GM12878 (cell line): ENCODE data around the gene ADPRS. TPM values are rescaled to one million over a fixed set of nuclear protein-coding genes. Genes with fewer than 3 reads are reported as not detected.

Experiments used
- ATAC-seq: fragments of 200-7000 bp; cut with Tn5 transposase; 3 replicates; pipeline ENCODE4 v1.9.1; 2020; ENCODE audit warnings: mild to moderate bottlenecking, moderate library complexity
- BruUV-seq: library from RNA; stranded (reverse); fragments of 400-500 nt; replicated peaks from 2 replicates; lab custom pipeline; 2021; lab: Mats Ljungman, UMichigan
- CTCF ChIA-PET: fragments of 300-600 bp; sonication (Branson Sonifier 250); formaldehyde crosslinking; extraction: SDS; loops from one replicate; lab custom pipeline; 2021; ENCODE audit warnings: inconsistent platforms; lab: Yijun Ruan, JAX
- POLR2A ChIA-PET: fragments of 350-600 bp; formaldehyde crosslinking; extraction: SDS; loops from one replicate; lab custom pipeline; 2021; ENCODE audit warnings: inconsistent platforms; lab: Charles Lee
- RAD21 ChIA-PET: fragments of 300-600 bp; sonication (Branson Sonifier 250); formaldehyde crosslinking; loops from one replicate; lab custom pipeline; 2023; ENCODE audit warnings: antibody characterized with exemption; ENCODE audit not compliant: unreplicated experiment; lab: Charles Lee
- SMC1A ChIA-PET: fragments of 300-600 bp; sonication (Branson Sonifier 250); formaldehyde crosslinking; loops from one replicate; lab custom pipeline; 2023; ENCODE audit not compliant: unreplicated experiment, uncharacterized antibody; lab: Charles Lee
- DNase-seq: peaks from one replicate; pipeline ENCODE4 v3.0.0-alpha.2; 2011; ENCODE audit warnings: low read depth, low spot score
- FAIRE-seq: peaks from 3 replicates; lab custom pipeline; 2011; peaks lifted over from hg19 to GRCh38; lab: Jason Lieb, UNC
- H2AFZ ChIP-seq: 2 replicates; pipeline ENCODE4 v1.6.0; 2011; ENCODE audit warnings: low read depth, low read length, control low read depth; ENCODE audit not compliant: control insufficient read depth
- H3K27ac ChIP-seq: 2 replicates; pipeline ENCODE4 v1.5.1; 2011; ENCODE audit warnings: control low read depth; ENCODE audit not compliant: control insufficient read depth, insufficient read depth
- H3K27me3 ChIP-seq, 2 experiments: replicated peaks in 1 of 2; 2 replicates each; pipeline versions ENCODE4 v1.6.0 to v1.6.1; 2011; ENCODE audit warnings: low read length in 1 of 2; ENCODE audit not compliant: control insufficient read depth in 2 of 2, insufficient read depth in 2 of 2
- H3K36me3 ChIP-seq, 2 experiments: 2 replicates each; pipeline ENCODE4 v1.5.1; 2011; ENCODE audit warnings: low read length in 1 of 2; ENCODE audit not compliant: control insufficient read depth in 2 of 2, insufficient read depth in 2 of 2
- H3K4me1 ChIP-seq: 2 replicates; pipeline ENCODE4 v1.6.1; 2011; ENCODE audit warnings: mild to moderate bottlenecking, low read length, moderate library complexity, mixed read lengths; ENCODE audit not compliant: control insufficient read depth, insufficient read depth
- H3K4me2 ChIP-seq: 2 replicates; pipeline ENCODE4 v1.6.0; 2011; ENCODE audit warnings: control low read depth; ENCODE audit not compliant: control insufficient read depth, insufficient read depth
- H3K4me3 ChIP-seq: fragments of 200-600 bp; sonication (generic); 2 replicates; pipeline ENCODE4 v1.5.1; 2016
- H3K79me2 ChIP-seq: 2 replicates; pipeline ENCODE4 v1.6.0; 2011; ENCODE audit warnings: low read length; ENCODE audit not compliant: control insufficient read depth, insufficient read depth
- H3K9ac ChIP-seq: 2 replicates; pipeline ENCODE4 v1.8.0; 2011; ENCODE audit warnings: low read length, control low read depth, mixed read lengths; ENCODE audit not compliant: control insufficient read depth, insufficient read depth
- H3K9me3 ChIP-seq: replicated peaks from 3 replicates; pipeline ENCODE4 v1.5.1; 2011; ENCODE audit warnings: mild to moderate bottlenecking, low read length; ENCODE audit not compliant: control insufficient read depth, insufficient read depth
- H4K20me1 ChIP-seq: 2 replicates; pipeline ENCODE4 v1.6.0; 2011; ENCODE audit not compliant: control insufficient read depth, insufficient read depth
- FOXM1 ChIP-seq: IDR thresholded peaks from 2 replicates; pipeline ENCODE4 v1.6.1; 2012; ENCODE audit warnings: low read depth, mild to moderate bottlenecking, inconsistent platforms, low read length, moderate library complexity
- SKIL ChIP-seq: fragments of 450-650 bp; IDR thresholded peaks from 2 replicates; pipeline ENCODE4 v1.6.1; 2017; ENCODE audit warnings: mild to moderate bottlenecking, low read depth, inconsistent platforms; ENCODE audit not compliant: poor library complexity, severe bottlenecking
- USF2 ChIP-seq: IDR thresholded peaks from 2 replicates; pipeline ENCODE4 v1.6.1; 2011; ENCODE audit warnings: low read depth, low read length, improper control_type of control experiment, borderline replicate concordance
- ZBED1 ChIP-seq: IDR thresholded peaks from 2 replicates; pipeline ENCODE4 v1.6.1; 2016; ENCODE audit warnings: borderline replicate concordance
- WGBS: methylation state at CpG from one replicate; pipeline ENCODE4 v1.1.6; 2016; ENCODE audit warnings: low lambda C conversion rate; ENCODE audit not compliant: insufficient replicate concordance, insufficient coverage; ENCODE audit errors: missing lambda C conversion rate; 5-methylcytosine and 5-hydroxymethylcytosine counted together
- in situ Hi-C: fragments of 300-500 bp; cut with MboI; formaldehyde crosslinking; loops from 9 replicates; pipeline ENCODE4 v1.14.3; 2018; ENCODE audit warnings: mixed read lengths
- intact Hi-C: fragments of 100-400 bp; cut with micrococcal nuclease; formaldehyde crosslinking; loops from one replicate; pipeline ENCODE4 v1.14.2; 2022; ENCODE audit not compliant: unreplicated experiment
- polyA plus RNA-seq, 11 experiments: library from polyadenylated mRNA; depleted of rRNA in 4 of 11; unstranded in 6 of 11; stranded (reverse) in 5 of 11; fragments of >200 nt; fragmentation: Nextera tagmentation in 4 of 11; fragmentation: Illumina TruSeq in 1 of 11; extraction: Ambion mirVana in 4 of 11; extraction: Trizol in 1 of 11; gene quantifications; 1 replicate in 1 of 11; 2 replicates in 10 of 11; pipeline versions ENCODE4 v1.2.1 to v1.2.3, GENCODE V29; 2011 to 2016; ENCODE audit warnings: inconsistent platforms in 2 of 11, missing spikeins in 2 of 11, low read depth in 1 of 11
- total RNA-seq, 4 experiments: library from RNA; depleted of rRNA in 3 of 4; stranded (reverse); fragments of >200 nt in 3 of 4; fragmentation: Illumina TruSeq in 1 of 4; extraction: Trizol in 1 of 4; gene quantifications; 2 replicates each; pipeline versions ENCODE4 v1.2.1 to v1.2.3, GENCODE V29; 2013 to 2021

The ADPRS gene
- total and polyA plus RNA-seq, 10 of the 15 experiments (the other 5 are each of a cell fraction or from before 2014, with no cell fraction given), result 7.6 to 57.6 (median 39.1) TPM

- Histone ChIP-seq H3K36me3 (no peaks in the 10 kb centered on the region), H3K27me3 (no peaks in the 10 kb centered on the region; a peak in 1 of 4 replicates), H3K9ac (no peak overlapping the region), H3K79me2 (no peaks in the 10 kb centered on the region), H3K27ac (no peak overlapping the region), H4K20me1 (no peaks in the 10 kb centered on the region), H3K4me1 (no peaks in the 10 kb centered on the region), H3K9me3 (no peaks in the 10 kb centered on the region), H3K4me2 (no peak overlapping the region), H2AFZ (no peak overlapping the region), H3K4me3 (no peak overlapping the region)
- WGBS, result 18% methylated on average over 5 of the region's 5 CpGs
- DNase-seq (no peak), ATAC-seq (no peak), FAIRE-seq (no peak)
- in situ Hi-C loops (no loop called here), intact Hi-C loops (no loop called here)
- ChIA-PET CTCF (interaction anchor here (0.7 to 1.6 kb wide), 2 partner anchors 20 to 171 kb away, joined by 3 to 7 read pairs; no protein-coding TSS in a partner anchor), RAD21 (interaction anchor here (0.6 to 1.7 kb wide), 2 partner anchors 21 to 340 kb away, joined by 4 to 7 read pairs; no protein-coding TSS in a partner anchor), POLR2A (interaction anchor here (0.7 kb wide), 1 partner anchor 451 kb away, joined by 4 read pairs; no protein-coding TSS in a partner anchor), SMC1A (interaction anchor here (1.1 kb wide), 1 partner anchor 99 kb away, joined by 3 read pairs; no protein-coding TSS in a partner anchor)
- BruUV-seq, result no TSS peak
- TF ChIP-seq FOXM1 (no peak), USF2 (no peak), SKIL (no peak), ZBED1 (no peak)
Observed at GRCh38 chr1:36114371-36114770, 25.7 kb downstream of the ADPRS start.
